AG04450 (cell line): ENCODE results near the gene EIF4G1. TPM values are rescaled to one million over a fixed set of nuclear protein-coding genes. Genes with fewer than 3 reads are reported as not detected.
A peak's percentile ranks its signal among the peaks of the same experiment; 100 is the strongest.

ENCODE experiments used
- CTCF ChIA-PET: fragments of 300-600, 350-600 bp; formaldehyde crosslinking; extraction: SDS; loops from one replicate; lab custom pipeline; 2022; ENCODE audit warnings: antibody characterized with exemption, inconsistent platforms; lab: Charles Lee
- POLR2A ChIA-PET: fragments of 350-600 bp; formaldehyde crosslinking; extraction: SDS; loops from one replicate; lab custom pipeline; 2021; ENCODE audit warnings: antibody characterized with exemption, inconsistent platforms; lab: Yijun Ruan, JAX
- DNase-seq: peaks from one replicate; pipeline ENCODE4 v3.0.0-alpha.2; 2011; ENCODE audit warnings: low read depth, low spot score
- H3K27ac ChIP-seq: one replicate; pipeline ENCODE4 v1.5.1; 2012; ENCODE audit warnings: low read depth, low read length, control low read depth
- H3K27me3 ChIP-seq: one replicate; pipeline ENCODE4 v1.6.0; 2012; ENCODE audit warnings: low read length; ENCODE audit not compliant: control insufficient read depth, insufficient read depth
- H3K4me3 ChIP-seq: 2 replicates; pipeline ENCODE4 v1.5.1; 2011; ENCODE audit warnings: mild to moderate bottlenecking, low read depth, low read length, control low read depth
- H3K9me3 ChIP-seq: 2 replicates; pipeline ENCODE4 v1.5.1; 2012; ENCODE audit warnings: low read length; ENCODE audit not compliant: control insufficient read depth, insufficient read depth
- CTCF ChIP-seq: IDR thresholded peaks from 2 replicates; pipeline ENCODE4 v1.5.1; 2011; ENCODE audit warnings: low read depth, low read length, control low read depth, inconsistent platforms
- polyA plus RNA-seq: library from polyadenylated mRNA; depleted of rRNA; stranded (reverse); fragments of >200 nt; gene quantifications from 2 replicates; pipeline ENCODE4 v1.2.3, GENCODE V29; 2011

EIF4G1 gene
- polyA plus RNA-seq, 1 experiment, result 191 TPM

DNA sequence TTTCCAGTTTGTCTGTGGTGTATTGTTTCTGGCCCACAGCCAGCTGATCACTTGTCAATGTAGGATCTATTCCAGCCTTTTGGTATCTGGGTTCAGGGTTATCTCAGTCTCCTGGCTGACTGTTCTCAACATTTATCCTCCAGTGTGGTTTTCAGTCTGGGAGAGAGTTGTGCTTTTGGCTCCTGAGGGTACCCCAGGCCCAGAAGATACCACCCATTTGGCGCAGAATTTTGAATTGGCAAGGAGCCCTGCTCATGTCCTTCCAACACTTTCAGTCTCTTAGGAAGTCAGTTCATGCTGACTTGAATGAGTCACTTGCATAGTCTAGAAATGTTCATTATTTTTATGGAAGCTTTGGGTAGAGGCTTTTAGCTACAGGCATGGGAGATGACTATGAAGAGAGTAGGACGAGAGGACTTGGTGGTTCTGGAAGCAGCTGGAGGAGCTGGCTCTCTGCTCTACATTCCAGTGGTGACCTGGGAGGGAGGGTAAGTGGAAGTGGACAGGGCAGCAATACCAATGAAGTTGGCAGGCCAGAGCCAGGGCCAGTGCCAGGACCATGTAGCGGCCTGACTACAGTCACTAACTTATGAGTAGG lies 54.3 kb downstream of the EIF4G1 start:
- ChIA-PET CTCF (interaction anchor here (0.5 to 10.4 kb wide), 5 partner anchors 91 to 172 kb away, joined by 3 to 215 read pairs (median 3); no protein-coding TSS in a partner anchor), POLR2A (interaction anchor here (0.9 kb wide), 1 partner anchor 172 kb away, joined by 3 read pairs; no protein-coding TSS in a partner anchor)

DNA sequence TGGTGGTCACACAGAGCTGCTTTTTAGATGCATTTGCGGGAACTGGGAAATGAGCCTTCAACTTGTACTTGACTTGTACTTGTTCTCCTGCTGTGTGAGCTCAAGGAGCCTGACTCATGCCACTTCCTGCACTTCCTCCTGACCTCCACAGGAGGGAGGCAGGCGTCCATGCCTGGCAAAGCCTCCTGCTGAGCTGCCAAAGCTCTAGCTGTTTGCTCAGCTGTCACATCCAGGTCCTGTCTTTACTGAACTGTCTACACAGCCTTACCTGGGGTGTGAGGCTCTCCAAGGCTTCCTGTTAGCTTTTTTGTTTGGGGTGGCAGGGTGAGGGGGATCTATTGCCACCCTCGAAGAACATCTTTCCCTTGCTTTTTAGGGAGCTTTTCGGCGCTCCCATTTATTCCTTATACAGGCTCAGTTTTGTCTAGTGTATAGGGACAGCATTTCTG lies 57.2 kb downstream of the EIF4G1 start:
- Histone ChIP-seq H3K27me3 (peaks cover 28% of the 10 kb centered on the region), H3K27ac (no peak overlapping the region), H3K4me3 (no peak overlapping the region), H3K9me3 (no peaks in the 10 kb centered on the region; the same call in 1 of the 2 replicates)
- peak; percentile 72 for DNase-seq
- ChIA-PET POLR2A (interaction anchor here (1.2 kb wide), 2 partner anchors 142 to 179 kb away, joined by 3 to 4 read pairs; no protein-coding TSS in a partner anchor), CTCF (interaction anchor here (0.5 to 10.4 kb wide), 72 partner anchors 8 to 780 kb away, joined by 3 to 278 read pairs (median 4); partner anchors contain the start of genes CLCN2, POLR2H and VPS8)
- peak; percentile 100 for TF ChIP-seq CTCF

More for the DNA sequence above, 54.3 kb downstream of the EIF4G1 start:
- TF ChIP-seq CTCF, result no peak
- Histone ChIP-seq H3K4me3 (no peak overlapping the region), H3K9me3 (no peaks in the 10 kb centered on the region), H3K27ac (peak overlapping the region; percentile 31), H3K27me3 (peaks cover 12% of the 10 kb centered on the region)
- DNase-seq, result no peak

- CTCF ChIA-PET, result interaction anchor here (0.7 to 10.4 kb wide), 41 partner anchors 9 to 475 kb away, joined by 3 to 278 read pairs (median 10); partner anchors contain the start of genes CLCN2, POLR2H and VPS8
- H3K27me3 ChIP-seq, result peaks cover 31% of the 10 kb centered on the region
- DNase-seq, result no peak
- POLR2A ChIA-PET, result interaction anchor here (0.6 to 1.2 kb wide), 2 partner anchors 27 to 141 kb away, joined by 3 read pairs; no protein-coding TSS in a partner anchor
- no peak for TF ChIP-seq CTCF
- H3K9me3 ChIP-seq, result no peaks in the 10 kb centered on the region; the same call in 1 of the 2 replicates
- H3K4me3 ChIP-seq, result no peak overlapping the region
- H3K27ac ChIP-seq, result no peak overlapping the region
These were observed 58.0 kb downstream of the EIF4G1 start for GRCh38 chr3:184372296-184372821.

GRCh38 chr3:184372911-184373310 lies 58.5 kb downstream of the EIF4G1 start:
- Histone ChIP-seq H3K4me3 (no peak overlapping the region), H3K27me3 (peaks cover 36% of the 10 kb centered on the region), H3K9me3 (no peaks in the 10 kb centered on the region; the same call in 1 of the 2 replicates), H3K27ac (no peak overlapping the region)
- ChIA-PET POLR2A (interaction anchor here (0.6 kb wide), 1 partner anchor 27 kb away, joined by 3 read pairs; no protein-coding TSS in a partner anchor), CTCF (interaction anchor here (0.8 to 10.4 kb wide), 12 partner anchors 8 to 168 kb away, joined by 3 to 278 read pairs (median 20); no protein-coding TSS in a partner anchor)
- TF ChIP-seq CTCF, result no peak
- DNase-seq, result no peak
